ENCODE measurements around the gene EPHB1. TPM values are rescaled to one million over a fixed set of nuclear protein-coding genes. Genes with fewer than 3 reads are reported as not detected.
A peak's percentile ranks its signal among the peaks of the same experiment; 100 is the strongest.

Gene EPHB1
- total and polyA plus RNA-seq, 12 donors = 0.07 to 3.4 (median 1.6) TPM

GRCh38 chr3:134795746-134796280, 753 bp downstream of the EPHB1 start:
- WGBS, 2 donors = 1% methylated on average over 47 to 50 of the region's 50 CpGs
- ATAC-seq (peak in 5 of 8 donors; percentile 9 to 33 (median 16)), DNase-seq (no peak)
- no peaks in the 10 kb centered on the region for H3K9me3 ChIP-seq
- intact Hi-C loops (cut with DNase I) = loop anchor here (1.0 to 10.0 kb wide), 10 partner anchors 449 to 1249 kb away; no protein-coding TSS in a partner anchor
- peak overlapping the region; percentile 12 to 67 (median 58) for H3K4me3 ChIP-seq
- peaks cover 10 to 30% (median 21%) of the 10 kb centered on the region in 9 donors for H3K4me1 ChIP-seq
- peaks cover 0 to 46% (median 34%) of the 10 kb centered on the region in 7 donors for H3K27me3 ChIP-seq
- no peaks in the 10 kb centered on the region for H3K36me3 ChIP-seq
- TF ChIP-seq CTCF (IDR thresholded peaks at IDR 0.05) = no peak
- peak overlapping the region in 1 of 10 donors; percentile 4 for H3K27ac ChIP-seq

- 1% methylated on average over 61 of the region's 61 CpGs for WGBS, 2 donors
- no peaks in the 10 kb centered on the region for H3K36me3 ChIP-seq
- no peak for TF ChIP-seq CTCF (IDR thresholded peaks at IDR 0.05)
- DNase-seq (peak in 1 of 2 donors; percentile 20), ATAC-seq (peak in 1 of 8 donors; percentile 13)
- no peak overlapping the region for H3K27ac ChIP-seq
- H3K27me3 ChIP-seq = peaks cover 0 to 46% (median 36%) of the 10 kb centered on the region in 7 donors
- peak overlapping the region; percentile 15 to 67 (median 58) for H3K4me3 ChIP-seq
- intact Hi-C loops (cut with DNase I) = loop anchor here in 9 of 10 donors (5.0 to 10.0 kb wide), 7 partner anchors 448 to 1248 kb away; no protein-coding TSS in a partner anchor
- H3K9me3 ChIP-seq = no peaks in the 10 kb centered on the region
- H3K4me1 ChIP-seq = peaks cover 10 to 30% (median 21%) of the 10 kb centered on the region in 9 donors
These were observed 1.4 kb downstream of the EPHB1 start for GRCh38 chr3:134796281-134797056.

DNA sequence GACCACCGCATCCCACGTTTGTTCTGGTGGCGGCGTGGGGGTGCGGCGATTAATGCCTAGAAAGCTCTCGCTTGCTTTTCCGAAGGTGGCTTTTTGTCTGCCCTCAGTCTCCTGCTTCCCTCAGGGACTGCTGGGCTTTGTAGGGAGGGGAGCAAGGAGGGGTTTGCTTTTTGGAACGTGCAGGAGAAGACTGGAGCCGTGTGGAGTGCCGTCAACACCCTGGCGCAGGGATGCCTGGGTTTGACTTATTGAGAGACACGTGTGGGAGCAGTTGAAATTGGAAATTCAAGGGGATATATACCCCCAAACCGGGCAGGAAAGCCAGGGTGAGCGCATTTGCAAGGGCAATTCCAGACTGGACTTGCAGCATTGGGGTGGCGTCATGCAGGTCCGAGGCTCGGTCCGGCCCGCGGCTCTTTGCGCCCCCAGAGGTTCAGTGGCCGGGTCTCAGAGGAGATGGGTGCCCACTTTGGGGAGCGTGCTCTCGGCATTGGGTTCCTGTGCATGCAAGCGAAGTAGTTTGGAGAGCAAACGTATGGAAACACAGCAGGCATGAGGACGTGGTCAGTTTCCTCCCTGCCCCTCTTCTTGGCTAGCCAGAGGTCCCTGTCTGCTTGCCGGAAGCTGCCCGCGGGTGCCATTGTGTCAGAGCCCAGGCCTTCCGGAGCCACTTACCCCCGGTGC, 2.1 kb downstream of the EPHB1 start:
- TF ChIP-seq CTCF (IDR thresholded peaks at IDR 0.05) = no peak
- Histone ChIP-seq H3K4me1 (peaks cover 10 to 30% (median 21%) of the 10 kb centered on the region in 9 donors), H3K27ac (no peak overlapping the region), H3K36me3 (no peaks in the 10 kb centered on the region), H3K27me3 (peaks cover 0 to 46% (median 36%) of the 10 kb centered on the region in 7 donors), H3K9me3 (no peaks in the 10 kb centered on the region), H3K4me3 (peak overlapping the region; percentile 15 to 67 (median 58))
- intact Hi-C loops (cut with DNase I) = loop anchor here in 9 of 10 donors (5.0 to 10.0 kb wide), 7 partner anchors 448 to 1248 kb away; no protein-coding TSS in a partner anchor
- whole genome bisulfite sequencing, 2 donors = 5 to 9% methylated on average over 33 of the region's 33 CpGs
- DNase-seq (no peak), ATAC-seq (no peak)

Data from heart right ventricle (tissue), 16 donors.